ENCODE results near the gene FGF9. TPM values are rescaled to one million over a fixed set of nuclear protein-coding genes. Genes with fewer than 3 reads are reported as not detected.

The FGF9 gene
- total RNA-seq, 4 donors from 2014 or later: not detected

DNA sequence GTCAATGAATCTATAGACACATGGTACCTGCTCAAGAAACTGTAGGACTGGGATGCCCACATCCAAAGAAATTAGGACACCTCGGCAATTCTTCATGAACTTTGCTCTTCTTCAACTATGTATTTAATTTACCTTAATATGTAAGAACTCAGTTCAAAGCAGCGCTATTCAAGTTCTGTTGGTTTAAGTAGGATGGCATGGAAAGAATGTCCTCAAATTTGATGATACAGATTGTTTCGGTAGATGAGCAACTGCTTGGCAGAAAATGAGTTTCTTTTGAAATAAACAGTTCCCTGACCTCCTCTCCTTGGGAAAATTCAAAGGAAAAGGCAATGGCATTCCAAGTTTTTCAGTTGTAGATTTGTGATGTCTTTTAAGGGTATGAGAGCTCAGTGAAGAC is 36.7 kb downstream of the FGF9 start:
- WGBS: 67% methylated on average over 3 of the region's 3 CpGs
- no peak overlapping the region for H3K27ac ChIP-seq
- TF ChIP-seq POLR2A (IDR thresholded peaks at IDR 0.05) (no peak), EP300 (IDR thresholded peaks at IDR 0.05) (no peak), POLR2AphosphoS5 (IDR thresholded peaks at IDR 0.05) (no peak)
- TF ChIP-seq, protein P1, sequence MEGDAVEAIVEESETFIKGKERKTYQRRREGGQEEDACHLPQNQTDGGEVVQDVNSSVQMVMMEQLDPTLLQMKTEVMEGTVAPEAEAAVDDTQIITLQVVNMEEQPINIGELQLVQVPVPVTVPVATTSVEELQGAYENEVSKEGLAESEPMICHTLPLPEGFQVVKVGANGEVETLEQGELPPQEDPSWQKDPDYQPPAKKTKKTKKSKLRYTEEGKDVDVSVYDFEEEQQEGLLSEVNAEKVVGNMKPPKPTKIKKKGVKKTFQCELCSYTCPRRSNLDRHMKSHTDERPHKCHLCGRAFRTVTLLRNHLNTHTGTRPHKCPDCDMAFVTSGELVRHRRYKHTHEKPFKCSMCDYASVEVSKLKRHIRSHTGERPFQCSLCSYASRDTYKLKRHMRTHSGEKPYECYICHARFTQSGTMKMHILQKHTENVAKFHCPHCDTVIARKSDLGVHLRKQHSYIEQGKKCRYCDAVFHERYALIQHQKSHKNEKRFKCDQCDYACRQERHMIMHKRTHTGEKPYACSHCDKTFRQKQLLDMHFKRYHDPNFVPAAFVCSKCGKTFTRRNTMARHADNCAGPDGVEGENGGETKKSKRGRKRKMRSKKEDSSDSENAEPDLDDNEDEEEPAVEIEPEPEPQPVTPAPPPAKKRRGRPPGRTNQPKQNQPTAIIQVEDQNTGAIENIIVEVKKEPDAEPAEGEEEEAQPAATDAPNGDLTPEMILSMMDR (IDR thresholded peaks at IDR 0.05): no peak
- peaks cover 14% of the 10 kb centered on the region for H3K27me3 ChIP-seq
- no peaks in the 10 kb centered on the region for H3K36me3 ChIP-seq
- H3K9me3 ChIP-seq: no peaks in the 10 kb centered on the region
- no peak for DNase-seq (ENCODE audit: low spot score in 2 of 2)
- H3K4me1 ChIP-seq: no peaks in the 10 kb centered on the region
- H3K4me3 ChIP-seq: no peak overlapping the region

DNA sequence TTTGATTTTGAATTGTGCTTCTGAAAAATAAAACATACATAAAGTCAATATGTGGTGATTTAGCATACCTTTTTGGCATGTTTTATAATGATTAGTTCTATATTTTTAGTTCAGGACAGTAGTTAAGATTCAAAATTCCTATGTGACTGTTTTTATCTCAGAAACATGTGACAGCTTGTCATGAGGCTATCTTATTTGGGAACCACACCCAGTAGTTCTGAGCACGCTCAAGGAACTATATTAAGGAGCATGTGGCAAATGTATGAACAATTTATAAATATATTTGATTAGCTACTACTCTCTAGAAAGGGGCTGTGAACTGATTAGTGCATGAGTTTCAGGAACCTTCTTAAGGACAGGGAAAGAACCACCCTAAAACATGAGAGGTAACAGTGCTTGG is 38.8 kb downstream of the FGF9 start:
- H3K27ac ChIP-seq: no peak overlapping the region
- no peak for DNase-seq (ENCODE audit: low spot score in 2 of 2)
- no peaks in the 10 kb centered on the region for H3K4me1 ChIP-seq
- 53% methylated on average over 1 of the region's 1 CpG for WGBS
- no peak for TF ChIP-seq POLR2AphosphoS5 (IDR thresholded peaks at IDR 0.05)
- TF ChIP-seq, protein P1 (IDR thresholded peaks at IDR 0.05): no peak
- no peak for TF ChIP-seq POLR2A (IDR thresholded peaks at IDR 0.05)
- no peak for TF ChIP-seq EP300 (IDR thresholded peaks at IDR 0.05)
- no peak overlapping the region for H3K4me3 ChIP-seq
- H3K36me3 ChIP-seq: no peaks in the 10 kb centered on the region
- H3K9me3 ChIP-seq: no peaks in the 10 kb centered on the region
- H3K27me3 ChIP-seq: peaks cover 12% of the 10 kb centered on the region

DNA sequence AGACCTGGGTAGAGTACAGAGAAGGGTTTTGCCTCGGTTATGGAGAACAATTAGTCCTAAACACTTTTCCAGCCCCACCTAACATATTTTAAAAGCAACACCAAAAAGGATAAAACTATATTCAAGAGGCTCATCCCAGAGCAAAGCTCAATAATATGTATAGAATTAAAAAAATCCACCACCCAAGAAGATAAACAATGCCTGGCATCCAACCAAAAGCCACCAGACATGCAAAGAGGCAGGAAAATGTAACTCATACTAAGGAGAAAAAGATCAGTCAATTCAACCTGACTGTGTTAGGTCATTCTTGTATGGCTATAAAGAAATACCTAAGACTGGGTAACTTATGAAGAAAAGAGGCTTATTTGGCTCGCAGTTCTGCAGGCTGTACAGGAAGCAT is 39.3 kb downstream of the FGF9 start:
- Histone ChIP-seq H3K9me3 (no peaks in the 10 kb centered on the region), H3K27ac (no peak overlapping the region), H3K36me3 (no peaks in the 10 kb centered on the region), H3K27me3 (peaks cover 12% of the 10 kb centered on the region), H3K4me1 (no peaks in the 10 kb centered on the region), H3K4me3 (no peak overlapping the region)
- 72% methylated on average over 2 of the region's 2 CpGs for WGBS
- DNase-seq (ENCODE audit: low spot score in 2 of 2): no peak
- TF ChIP-seq, protein P1 (IDR thresholded peaks at IDR 0.05): no peak
- TF ChIP-seq POLR2A (IDR thresholded peaks at IDR 0.05) (no peak), EP300 (IDR thresholded peaks at IDR 0.05) (no peak), POLR2AphosphoS5 (IDR thresholded peaks at IDR 0.05) (no peak)

DNA sequence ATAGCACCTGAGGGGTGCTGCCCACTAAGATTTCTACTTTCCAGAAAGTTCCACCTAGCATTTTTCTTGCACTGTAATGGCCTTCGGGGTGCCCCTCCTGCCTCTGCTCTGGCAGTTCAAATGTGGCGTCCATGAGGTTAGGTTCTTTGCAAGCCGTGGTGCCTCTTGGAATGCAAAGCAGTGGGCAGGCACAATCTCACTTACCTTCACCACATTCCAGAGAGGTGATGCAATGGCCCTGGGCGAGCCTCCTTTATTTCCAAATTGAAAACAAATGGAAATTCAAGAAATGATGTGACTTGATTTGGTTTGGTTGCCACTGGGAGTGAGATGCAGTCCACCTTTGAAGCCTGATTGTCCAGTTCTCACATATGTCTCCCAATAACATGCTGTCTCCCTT is 46.9 kb downstream of the FGF9 start:
- WGBS: 27% methylated on average over 4 of the region's 4 CpGs
- TF ChIP-seq EP300 (IDR thresholded peaks at IDR 0.05): no peak

DNA sequence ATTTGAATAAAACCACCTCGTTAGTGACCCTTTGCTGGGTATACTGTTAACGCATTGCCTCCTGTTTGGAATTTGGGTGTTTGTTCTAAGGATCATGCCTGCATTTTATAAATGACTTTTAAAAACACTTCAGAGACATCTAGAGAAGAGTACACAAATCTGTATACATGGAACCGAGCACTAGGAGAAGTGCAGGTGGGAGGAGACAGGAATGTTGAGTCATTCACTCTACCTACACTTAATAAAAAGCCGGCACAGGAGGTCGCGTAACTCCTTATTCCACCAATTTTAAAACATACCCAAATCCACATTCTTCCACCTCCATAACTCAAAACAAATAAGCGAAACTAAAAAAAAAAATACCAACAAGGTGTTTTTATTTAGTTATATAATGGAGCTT is 48.6 kb downstream of the FGF9 start:
- Histone ChIP-seq H3K27ac (no peak overlapping the region), H3K4me3 (no peak overlapping the region), H3K9me3 (no peaks in the 10 kb centered on the region), H3K36me3 (no peaks in the 10 kb centered on the region), H3K4me1 (no peaks in the 10 kb centered on the region), H3K27me3 (peaks cover 4% of the 10 kb centered on the region)
- WGBS: 79% methylated on average over 7 of the region's 7 CpGs
- no peak for DNase-seq (ENCODE audit: low spot score in 2 of 2)
- TF ChIP-seq POLR2AphosphoS5 (IDR thresholded peaks at IDR 0.05) (no peak), EP300 (IDR thresholded peaks at IDR 0.05) (no peak), POLR2A (IDR thresholded peaks at IDR 0.05) (no peak)
- TF ChIP-seq, protein P1 (IDR thresholded peaks at IDR 0.05): no peak

More for the DNA sequence above, 46.9 kb downstream of the FGF9 start:
- no peak for DNase-seq (ENCODE audit: low spot score in 2 of 2)
- Histone ChIP-seq H3K27me3 (peaks cover 4% of the 10 kb centered on the region), H3K9me3 (no peaks in the 10 kb centered on the region), H3K27ac (no peak overlapping the region), H3K4me1 (no peaks in the 10 kb centered on the region), H3K4me3 (no peak overlapping the region), H3K36me3 (no peaks in the 10 kb centered on the region)

Data from suprapubic skin (tissue), 4 donors.